ENCODE measurements around the gene LRRC26.

DNA sequence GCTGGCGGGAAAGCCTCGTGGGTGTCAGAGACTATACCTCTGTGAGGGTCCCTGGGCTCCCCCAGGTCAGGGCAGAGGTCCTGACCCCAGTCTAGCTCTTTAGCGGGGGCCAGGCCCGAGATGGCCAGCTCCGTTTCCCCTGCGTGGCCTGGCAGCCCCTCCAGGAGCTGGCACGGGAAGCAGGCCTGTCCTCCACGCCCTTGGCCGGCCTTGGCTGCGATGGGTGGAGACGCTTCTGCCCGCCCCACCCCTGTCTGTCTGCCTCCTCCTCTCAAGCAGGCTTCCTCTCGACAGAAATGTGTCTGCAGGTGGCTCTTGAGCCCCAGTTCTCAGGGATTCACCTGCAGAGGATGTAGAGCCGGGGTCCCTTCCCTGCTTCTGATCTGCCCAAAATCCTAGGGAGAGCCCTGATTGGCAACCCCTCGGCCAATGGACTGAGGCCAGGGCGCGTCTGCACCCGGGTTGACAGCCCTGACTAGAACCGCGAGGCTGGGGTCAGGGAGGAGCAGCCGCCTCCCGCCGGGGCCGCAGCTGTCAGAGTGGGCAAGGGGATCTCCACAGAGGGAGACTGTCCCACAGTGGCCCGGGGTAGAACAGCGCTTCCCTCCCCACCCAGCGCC is 33.5 kb downstream of the LRRC26 start:
- TF ChIP-seq EZH2phosphoT487 (IDR thresholded peaks at IDR 0.05; ENCODE audit: insufficient read depth, low read depth) (no peak), EZH2 (IDR thresholded peaks at IDR 0.05; ENCODE audit: insufficient read depth, poor library complexity, severe bottlenecking) (no peak)

Data from GM23248 (cell line).